CD14-positive monocyte (primary cell): ENCODE data around the gene TRPC4AP. TPM values are rescaled to one million over a fixed set of nuclear protein-coding genes. Genes with fewer than 3 reads are reported as not detected.
A peak's percentile ranks its signal among the peaks of the same experiment; 100 is the strongest.

Experiments used
- DNase-seq, 3 donors: peaks; one replicate each; pipeline ENCODE4 v3.0.0-alpha.2; 2011 to 2022
- H2AFZ ChIP-seq: 2 replicates; pipeline ENCODE4 v1.6.0; 2012; ENCODE audit warnings: mild to moderate bottlenecking, low read depth, low read length, inconsistent platforms; ENCODE audit not compliant: insufficient read depth, poor library complexity, severe bottlenecking
- H3K27ac ChIP-seq, 2 donors: 1 replicate in 1 of 2; 2 replicates in 1 of 2; pipeline ENCODE4 v1.5.1; 2012 to 2013; ENCODE audit warnings: low read length in 2 of 2, control low read depth in 1 of 2, inconsistent platforms in 1 of 2, low read depth in 1 of 2, mild to moderate bottlenecking in 1 of 2
- H3K27me3 ChIP-seq, 2 donors: one replicate each; pipeline versions ENCODE4 v1.6.0 to v1.6.1; 2011 to 2013; ENCODE audit warnings: low read length in 2 of 2; ENCODE audit not compliant: control insufficient read depth in 2 of 2, insufficient read depth in 2 of 2
- H3K36me3 ChIP-seq, 2 donors: replicated peaks in 1 of 2; 1 replicate in 1 of 2; 2 replicates in 1 of 2; pipeline versions ENCODE4 v1.5.1 to v1.6.1; 2012 to 2013; ENCODE audit warnings: low read length in 2 of 2, control low read depth in 1 of 2, inconsistent platforms in 1 of 2, mild to moderate bottlenecking in 1 of 2; ENCODE audit not compliant: insufficient read depth in 2 of 2, control insufficient read depth in 1 of 2
- H3K4me1 ChIP-seq, 2 donors: 1 replicate in 1 of 2; 2 replicates in 1 of 2; pipeline versions ENCODE4 v1.5.1 to v1.6.1; 2012 to 2013; ENCODE audit warnings: low read length in 2 of 2, control low read depth in 1 of 2, inconsistent platforms in 1 of 2, mild to moderate bottlenecking in 1 of 2, moderate library complexity in 1 of 2; ENCODE audit not compliant: insufficient read depth in 2 of 2, control insufficient read depth in 1 of 2
- H3K4me2 ChIP-seq: replicated peaks from 2 replicates; pipeline ENCODE3; 2012; ENCODE audit warnings: low read length, moderate library complexity, mild to moderate bottlenecking; ENCODE audit not compliant: poor library complexity, severe bottlenecking; ENCODE audit errors: extremely low read depth
- H3K4me3 ChIP-seq, 3 experiments: fragments of 200-600 bp in 1 of 3; sonication (generic) in 1 of 3; replicated peaks in 1 of 3; 1 replicate in 2 of 3; 2 replicates in 1 of 3; pipeline ENCODE4 v1.5.1; 2011 to 2013; ENCODE audit warnings: low read length in 3 of 3, mild to moderate bottlenecking in 3 of 3, control low read depth in 2 of 3, low read depth in 2 of 3, inconsistent platforms in 1 of 3, moderate library complexity in 1 of 3
- H3K79me2 ChIP-seq: 2 replicates; pipeline ENCODE4 v1.6.0; 2012; ENCODE audit warnings: mild to moderate bottlenecking, control low read depth, inconsistent platforms, low read length, moderate library complexity; ENCODE audit not compliant: insufficient read depth
- H3K9ac ChIP-seq: 2 replicates; pipeline ENCODE4 v1.6.0; 2017; ENCODE audit warnings: low read length, mild to moderate bottlenecking; ENCODE audit not compliant: insufficient read depth, poor library complexity, severe bottlenecking
- H3K9me3 ChIP-seq, 2 donors: replicated peaks in 1 of 2; 1 replicate in 1 of 2; 2 replicates in 1 of 2; pipeline versions ENCODE4 v1.5.1 to v1.6.1; 2012 to 2013; ENCODE audit warnings: low read length in 2 of 2, control low read depth in 1 of 2; ENCODE audit not compliant: control insufficient read depth in 1 of 2, insufficient read depth in 1 of 2
- H4K20me1 ChIP-seq: 2 replicates; pipeline ENCODE4 v1.6.0; 2012; ENCODE audit warnings: mild to moderate bottlenecking, low read length, control low read depth, moderate library complexity; ENCODE audit not compliant: insufficient read depth
- H3K27ac Mint-ChIP-seq, 7 donors: one replicate each; pipeline ENCODE4 v1.8.0; 2020; ENCODE audit warnings: mild to moderate bottlenecking in 7 of 7, mixed read lengths in 7 of 7, moderate library complexity in 6 of 7, inconsistent platforms in 2 of 7
- H3K27me3 Mint-ChIP-seq, 3 donors: one replicate each; pipeline ENCODE4 v1.8.0; 2021 to 2022; ENCODE audit warnings: low read depth in 3 of 3, mild to moderate bottlenecking in 3 of 3, mixed read lengths in 3 of 3, moderate library complexity in 3 of 3, inconsistent platforms in 1 of 3
- H3K36me3 Mint-ChIP-seq, 2 donors: one replicate each; pipeline ENCODE4 v1.8.0; 2020; ENCODE audit warnings: mixed read lengths in 2 of 2, inconsistent platforms in 1 of 2, mild to moderate bottlenecking in 1 of 2
- H3K4me1 Mint-ChIP-seq: one replicate; pipeline ENCODE4 v1.8.0; 2020; ENCODE audit warnings: mild to moderate bottlenecking, mixed read lengths
- H3K4me3 Mint-ChIP-seq, 2 donors: one replicate each; pipeline ENCODE4 v1.8.0; 2020; ENCODE audit warnings: mild to moderate bottlenecking in 2 of 2, mixed read lengths in 2 of 2, moderate library complexity in 1 of 2
- H3K9me3 Mint-ChIP-seq, 7 donors: one replicate each; pipeline ENCODE4 v1.8.0; 2020 to 2022; ENCODE audit warnings: mixed read lengths in 7 of 7, mild to moderate bottlenecking in 6 of 7, moderate library complexity in 6 of 7, inconsistent platforms in 2 of 7
- CTCF ChIP-seq: fragments of 200-600 bp; IDR thresholded peaks from one replicate; pipeline ENCODE4 v1.8.0; 2022; ENCODE audit warnings: antibody characterized with exemption, mild to moderate bottlenecking
- WGBS: methylation state at CpG from one replicate; pipeline ENCODE4 v1.1.5; 2013; ENCODE audit warnings: missing lambda C conversion rate; ENCODE audit not compliant: insufficient coverage; 5-methylcytosine and 5-hydroxymethylcytosine counted together
- intact Hi-C, 2 donors: fragments of 100-400 bp; cut with micrococcal nuclease; formaldehyde crosslinking; loops; one replicate each; pipeline versions ENCODE4 v1.15.0 to v1.15.1; 2023
- polyA plus RNA-seq, 3 donors: library from polyadenylated mRNA; depleted of rRNA in 1 of 3; unstranded in 2 of 3; stranded (reverse) in 1 of 3; fragments of 300-500 nt in 2 of 3; fragments of >200 nt in 1 of 3; fragmentation: Illumina TruSeq in 2 of 3; gene quantifications; 1 replicate in 2 of 3; 2 replicates in 1 of 3; pipeline ENCODE4 v1.2.3, GENCODE V29; 2012 to 2021

TRPC4AP gene
- polyA plus RNA-seq, 3 donors, result 80.8 to 98.4 (median 88.6) TPM

GRCh38 chr20:34994509-34995131 lies 98.0 kb downstream of the TRPC4AP start:
- H3K27me3 Mint-ChIP-seq, result peaks cover 0 to 5% (median 0%) of the 10 kb centered on the region in 3 donors
- H3K27ac ChIP-seq, result no peak overlapping the region
- no peak overlapping the region for H3K4me3 ChIP-seq
- no peaks in the 10 kb centered on the region for H3K4me1 Mint-ChIP-seq
- H4K20me1 ChIP-seq, result no peaks in the 10 kb centered on the region
- no peak overlapping the region for H2AFZ ChIP-seq
- DNase-seq, result no peak
- H3K9me3 Mint-ChIP-seq, result peaks cover 0 to 2% (median 0%) of the 10 kb centered on the region in 7 donors
- H3K4me1 ChIP-seq, result no peaks in the 10 kb centered on the region
- intact Hi-C loops, result no loop called here
- H3K79me2 ChIP-seq, result no peaks in the 10 kb centered on the region
- 82% methylated on average over 12 of the region's 14 CpGs for WGBS
- H3K9me3 ChIP-seq, result no peaks in the 10 kb centered on the region
- H3K4me2 ChIP-seq, result no peak overlapping the region
- peaks cover 62 to 66% of the 10 kb centered on the region in 2 donors for H3K36me3 Mint-ChIP-seq
- H3K36me3 ChIP-seq, result peaks cover 48 to 62% of the 10 kb centered on the region in 2 donors
- no peak overlapping the region for H3K9ac ChIP-seq
- peak overlapping the region in 2 of 7 donors; percentile 18 to 51 for H3K27ac Mint-ChIP-seq
- H3K4me3 Mint-ChIP-seq, result no peak overlapping the region
- no peaks in the 10 kb centered on the region for H3K27me3 ChIP-seq
- TF ChIP-seq CTCF, result no peak

GRCh38 chr20:34993941-34994508 lies 98.6 kb downstream of the TRPC4AP start:
- H3K9ac ChIP-seq, result no peak overlapping the region
- intact Hi-C loops, result no loop called here
- H3K9me3 ChIP-seq, result no peaks in the 10 kb centered on the region
- H3K4me1 ChIP-seq, result no peaks in the 10 kb centered on the region
- 93% methylated on average over 21 of the region's 22 CpGs for WGBS
- TF ChIP-seq CTCF, result no peak
- H4K20me1 ChIP-seq, result no peaks in the 10 kb centered on the region
- H3K27ac ChIP-seq, result no peak overlapping the region
- no peaks in the 10 kb centered on the region for H3K79me2 ChIP-seq
- H3K4me3 Mint-ChIP-seq, result no peak overlapping the region
- H3K36me3 ChIP-seq, result peaks cover 42 to 56% of the 10 kb centered on the region in 2 donors
- H3K9me3 Mint-ChIP-seq, result no peaks in the 10 kb centered on the region
- no peak for DNase-seq
- H3K36me3 Mint-ChIP-seq, result peaks cover 57 to 60% of the 10 kb centered on the region in 2 donors
- no peak overlapping the region for H2AFZ ChIP-seq
- H3K4me3 ChIP-seq, result no peak overlapping the region
- peaks cover 0 to 5% (median 0%) of the 10 kb centered on the region in 3 donors for H3K27me3 Mint-ChIP-seq
- no peak overlapping the region for H3K27ac Mint-ChIP-seq
- no peak overlapping the region for H3K4me2 ChIP-seq
- no peaks in the 10 kb centered on the region for H3K4me1 Mint-ChIP-seq
- no peaks in the 10 kb centered on the region for H3K27me3 ChIP-seq
